ENCODE data around the gene TTLL8.
"Not testable (repeated sequence)": the region's sequence is repeated elsewhere in the genome, so short reads cannot be mapped to it uniquely, and the experiment has no call there.

Gene TTLL8

GRCh38 chr22:49999063-49999945 lies 58.8 kb downstream of the TTLL8 start:
- no peak for DNase-seq

GRCh38 chr22:49998718-49999062 lies 59.4 kb downstream of the TTLL8 start:
- no peak for DNase-seq

GRCh38 chr22:49997932-49998717 lies 60.0 kb downstream of the TTLL8 start:
- DNase-seq: no peak

GRCh38 chr22:49997251-49997599 lies 60.9 kb downstream of the TTLL8 start:
- DNase-seq: no peak

- DNase-seq: no peak
These were observed 61.4 kb downstream of the TTLL8 start for GRCh38 chr22:49996518-49997250.

- no peak for DNase-seq
These were observed 62.0 kb downstream of the TTLL8 start for GRCh38 chr22:49996119-49996517.

GRCh38 chr22:49995361-49996118 lies 62.6 kb downstream of the TTLL8 start:
- no peak for DNase-seq

GRCh38 chr22:49995041-49995360 lies 63.1 kb downstream of the TTLL8 start:
- DNase-seq: no peak

GRCh38 chr22:49994361-49995040 lies 63.6 kb downstream of the TTLL8 start:
- no peak for DNase-seq

GRCh38 chr22:49993649-49994360 lies 64.3 kb downstream of the TTLL8 start:
- DNase-seq: no peak

GRCh38 chr22:49992921-49993648 lies 65.0 kb downstream of the TTLL8 start:
- peak in 1 of 2 experiments; percentile 44 for DNase-seq

GRCh38 chr22:49991907-49992533 lies 66.1 kb downstream of the TTLL8 start:
- DNase-seq: no peak

GRCh38 chr22:49991167-49991566 lies 66.9 kb downstream of the TTLL8 start:
- DNase-seq: no peak

GRCh38 chr22:49989826-49990225 lies 68.3 kb downstream of the TTLL8 start:
- not testable (repeated sequence) for DNase-seq

GRCh38 chr22:49986325-49986724 lies 71.8 kb downstream of the TTLL8 start:
- DNase-seq: no peak

- DNase-seq: no peak
These were observed 74.7 kb downstream of the TTLL8 start for GRCh38 chr22:49983148-49984042.

- DNase-seq: not testable (repeated sequence)
These were observed 76.3 kb downstream of the TTLL8 start for GRCh38 chr22:49981799-49982198.

- DNase-seq: no peak
These were observed 78.4 kb downstream of the TTLL8 start for GRCh38 chr22:49979587-49980264.

GRCh38 chr22:49977578-49977977 lies 80.5 kb downstream of the TTLL8 start:
- DNase-seq: no peak

Data from NCI-H1930 (cell line).